ENCODE data around the gene ETV6.
"Not testable (repeated sequence)": the region's sequence is repeated elsewhere in the genome, so short reads cannot be mapped to it uniquely, and the experiment has no call there.

ETV6 gene

DNA sequence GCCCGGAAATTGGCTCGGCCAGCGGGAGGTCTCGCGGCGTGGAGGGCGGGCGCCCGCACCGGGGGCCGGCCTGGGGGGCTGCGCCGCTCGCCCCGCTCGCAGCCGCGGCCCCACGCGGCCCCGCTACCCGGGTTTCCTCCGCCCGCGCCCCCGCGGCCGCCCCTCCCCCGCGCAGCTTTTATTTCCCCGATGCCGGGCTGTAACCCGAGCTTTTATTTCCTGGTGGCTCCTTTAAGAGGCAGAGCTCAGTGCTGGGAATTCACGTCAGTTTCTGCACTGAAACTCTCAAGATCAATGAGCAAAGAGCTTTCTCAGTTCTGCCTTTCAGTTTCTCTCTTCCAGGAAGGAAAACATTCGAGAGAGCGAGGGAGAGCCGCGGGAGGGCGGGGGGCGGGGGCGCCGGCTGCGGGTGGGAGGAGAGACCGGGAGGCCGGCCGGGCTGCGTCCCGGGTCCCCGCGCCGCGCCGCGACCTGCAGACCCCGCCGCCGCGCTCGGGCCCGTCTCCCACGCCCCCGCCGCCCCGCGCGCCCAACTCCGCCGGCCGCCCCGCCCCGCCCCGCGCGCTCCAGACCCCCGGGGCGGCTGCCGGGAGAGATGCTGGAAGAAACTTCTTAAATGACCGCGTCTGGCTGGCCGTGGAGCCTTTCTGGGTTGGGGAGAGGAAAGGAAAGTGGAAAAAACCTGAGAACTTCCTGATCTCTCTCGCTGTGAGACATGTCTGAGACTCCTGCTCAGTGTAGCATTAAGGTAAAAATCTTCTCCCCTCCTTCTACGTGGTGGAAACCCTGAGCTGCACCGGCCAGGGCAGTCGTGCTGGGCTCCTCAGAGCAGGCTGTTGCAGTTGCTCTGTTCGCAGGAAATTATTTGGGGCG, at the start of gene ETV6:
Gene ETV6 (plus strand): TSS at position 262 of the 873 bp plus-strand sequence. CDS start 454 bp downstream, at position 716.
- DNase-seq, result peak; percentile 85

DNA sequence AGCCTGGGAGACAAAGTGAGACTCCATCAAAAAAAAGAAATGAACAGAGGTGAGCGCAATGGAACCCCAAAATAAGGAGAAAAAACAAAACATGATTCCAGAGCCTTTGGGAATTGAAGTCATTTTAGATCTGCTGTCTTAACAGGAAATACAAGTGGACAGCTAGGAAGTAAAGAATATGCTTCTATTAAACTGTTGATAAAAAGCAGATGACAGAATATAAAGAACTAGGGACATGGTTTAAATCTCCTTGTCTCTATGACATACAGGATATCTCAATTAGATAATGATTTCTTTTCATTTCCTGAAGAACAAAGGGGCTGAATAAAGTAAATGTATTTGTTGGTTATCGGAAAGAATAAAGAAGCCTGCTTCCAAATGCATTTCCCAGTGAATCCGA, 49.3 kb upstream of the ETV6 start:
- no peak for DNase-seq

DNA sequence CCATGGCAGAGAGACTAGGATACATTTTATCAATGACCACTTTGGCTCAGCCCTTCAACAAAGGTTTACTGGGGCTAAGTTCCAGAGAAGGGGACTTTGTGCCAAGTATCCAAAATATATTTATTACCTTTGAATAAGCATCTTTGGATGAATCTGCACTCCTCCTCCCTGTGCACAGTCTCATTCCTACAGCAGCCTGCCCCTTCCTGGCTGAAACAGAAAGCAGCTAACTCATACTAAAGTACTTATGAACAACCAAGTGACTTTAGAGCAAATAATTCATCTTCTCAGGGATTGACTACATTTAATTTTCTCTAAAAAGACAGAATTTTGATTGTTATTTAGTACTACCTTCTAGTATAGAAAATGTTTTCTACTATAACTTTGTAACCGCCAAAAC, 47.8 kb upstream of the ETV6 start:
- DNase-seq, result no peak

DNA sequence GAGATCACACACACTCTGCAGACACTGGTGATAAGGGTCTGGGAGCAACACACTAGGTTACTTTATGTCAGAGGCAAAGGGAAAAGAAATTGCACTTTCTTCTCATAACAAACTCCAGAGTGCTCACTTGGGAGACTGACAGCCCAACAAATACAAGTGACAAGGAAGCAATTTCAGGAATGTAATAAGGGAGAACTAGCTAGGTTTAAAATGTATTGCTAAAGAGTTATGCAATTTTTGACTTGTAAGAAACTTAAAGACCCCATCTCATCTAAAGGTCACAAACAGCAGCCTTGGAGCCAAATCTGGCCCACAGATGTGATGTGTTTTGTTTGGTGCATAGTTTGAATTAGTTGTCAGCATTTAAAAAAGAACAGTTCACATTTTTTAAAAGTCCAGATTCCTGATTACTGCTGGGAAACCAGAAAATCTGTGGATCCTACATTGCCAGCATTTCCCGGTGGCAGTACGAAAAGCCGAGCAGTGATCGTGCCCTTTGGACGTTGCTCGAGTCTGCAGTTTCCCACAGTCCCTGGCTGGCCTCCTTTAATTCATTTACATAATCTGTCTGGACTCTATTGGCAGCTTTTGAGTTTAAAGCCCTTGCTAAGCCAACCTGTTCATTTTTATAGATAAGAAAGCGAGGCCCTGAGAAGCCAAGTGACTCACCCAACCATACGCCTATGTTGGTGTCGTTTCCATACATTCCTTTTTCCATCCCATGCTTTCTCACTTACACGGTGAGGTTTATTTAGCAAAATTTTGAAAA, 42.0 kb upstream of the ETV6 start:
- no peak for DNase-seq

DNA sequence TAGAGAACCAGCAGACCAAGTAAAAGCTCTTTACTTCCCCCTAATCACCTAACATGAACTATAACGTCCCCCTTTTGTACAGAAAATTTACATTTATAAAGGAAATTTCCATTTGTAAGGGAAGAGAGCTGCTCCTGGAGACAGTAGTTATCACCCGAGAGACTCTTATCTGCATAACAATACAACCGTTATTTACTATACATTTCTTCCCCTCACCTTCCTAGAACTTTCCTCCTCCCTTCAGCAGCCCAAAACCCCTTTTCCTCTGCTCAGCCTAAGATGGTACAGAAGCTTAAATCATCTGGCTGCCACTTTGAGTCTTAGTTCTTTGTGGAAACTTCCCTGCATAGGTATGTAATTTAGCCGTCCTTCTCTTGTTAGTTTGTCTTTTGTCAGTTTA, 40.4 kb upstream of the ETV6 start:
- no peak for DNase-seq

- no peak for DNase-seq
These were observed 34.0 kb upstream of the ETV6 start for GRCh38 chr12:11615481-11615880.

GRCh38 chr12:11618046-11618445, 31.4 kb upstream of the ETV6 start:
- no peak for DNase-seq

- peak; percentile 14 for DNase-seq
These were observed 27.6 kb upstream of the ETV6 start for GRCh38 chr12:11621797-11622423.

DNA sequence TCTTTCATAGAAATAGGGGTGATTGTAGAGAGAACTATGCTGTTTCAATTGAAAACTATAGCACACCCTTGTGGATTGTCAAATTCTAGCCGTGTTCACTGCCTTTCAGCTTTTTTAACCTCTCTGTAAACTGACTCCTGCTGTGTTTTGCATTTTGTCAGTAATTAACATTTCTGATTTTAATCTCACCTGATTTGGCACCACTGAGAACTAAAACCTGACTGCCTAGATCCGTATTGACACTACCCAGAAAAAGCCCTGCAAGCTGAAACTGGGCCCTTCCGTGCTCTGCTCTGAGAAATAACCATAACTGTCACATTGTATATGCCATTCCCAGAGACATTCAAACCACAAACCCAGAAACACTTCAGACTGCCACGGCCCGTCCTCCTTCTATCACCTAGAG, 26.6 kb upstream of the ETV6 start:
- DNase-seq, result no peak

- DNase-seq, result no peak
These were observed 26.1 kb upstream of the ETV6 start for GRCh38 chr12:11623382-11623781.

DNA sequence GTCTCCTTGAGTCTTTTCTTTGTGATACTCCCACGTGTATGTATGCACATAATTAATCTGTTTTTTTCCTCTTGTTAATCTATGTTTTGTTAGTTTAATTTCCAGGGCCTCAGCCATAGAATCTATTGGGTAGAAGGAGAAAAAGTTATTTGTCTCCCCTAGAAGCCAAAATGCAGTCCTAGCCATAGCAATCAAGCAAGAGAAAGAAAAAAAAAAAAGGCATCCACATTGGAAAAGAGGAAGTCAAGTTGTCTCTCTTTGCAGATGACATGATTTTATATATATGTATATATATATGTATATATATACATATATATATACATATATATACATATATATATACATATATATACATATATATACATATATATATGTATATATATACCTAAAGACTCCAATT, 25.4 kb upstream of the ETV6 start:
- no peak for DNase-seq

- DNase-seq, result not testable (repeated sequence)
These were observed 21.8 kb upstream of the ETV6 start for GRCh38 chr12:11627709-11628108.

GRCh38 chr12:11628353-11628752, 21.1 kb upstream of the ETV6 start:
- DNase-seq, result no peak

GRCh38 chr12:11630046-11630706, 19.3 kb upstream of the ETV6 start:
- DNase-seq, result no peak

- no peak for DNase-seq
These were observed 18.2 kb upstream of the ETV6 start for GRCh38 chr12:11631288-11631687.

- not testable (repeated sequence) for DNase-seq
These were observed 17.6 kb upstream of the ETV6 start for GRCh38 chr12:11631881-11632280.

DNA sequence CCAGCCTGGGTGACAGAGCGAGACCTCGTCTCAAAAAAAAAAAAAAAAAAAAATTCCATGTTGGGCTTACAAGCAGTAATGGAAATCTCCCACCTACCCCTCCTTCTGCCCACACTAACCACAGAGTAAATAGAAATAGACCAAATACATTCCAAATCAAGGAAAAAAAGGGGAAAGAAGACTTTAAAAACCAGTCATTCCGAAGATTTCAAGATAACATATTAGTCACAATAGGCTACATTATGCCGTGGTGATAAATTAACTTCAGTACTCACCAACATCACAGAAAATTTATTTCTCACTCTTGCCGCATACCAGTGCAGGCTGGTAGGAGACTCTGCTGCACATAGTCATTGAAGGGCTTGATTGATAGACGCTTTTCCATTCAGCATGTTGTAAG, 15.5 kb upstream of the ETV6 start:
- DNase-seq, result no peak

DNA sequence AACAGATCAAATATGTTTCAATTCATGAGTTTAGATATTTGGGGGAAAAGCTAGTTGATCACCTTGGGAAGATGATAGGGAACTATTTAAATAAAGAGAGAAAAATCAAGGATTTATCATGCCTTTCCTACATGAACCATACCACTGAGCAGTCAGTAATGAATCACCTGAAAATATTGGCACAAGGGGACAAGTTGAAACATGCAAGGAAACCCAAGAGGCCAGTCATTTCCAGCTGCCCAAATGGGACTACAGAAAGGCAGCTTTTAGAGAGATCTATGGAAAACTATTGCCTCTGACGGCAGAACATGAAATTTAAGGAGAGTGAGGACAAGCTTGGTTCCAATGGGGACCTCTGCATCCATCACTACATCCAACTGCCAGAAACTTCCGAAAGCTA, 14.1 kb upstream of the ETV6 start:
- DNase-seq, result no peak

GRCh38 chr12:11638315-11638916, 11.1 kb upstream of the ETV6 start:
- no peak for DNase-seq

DNA sequence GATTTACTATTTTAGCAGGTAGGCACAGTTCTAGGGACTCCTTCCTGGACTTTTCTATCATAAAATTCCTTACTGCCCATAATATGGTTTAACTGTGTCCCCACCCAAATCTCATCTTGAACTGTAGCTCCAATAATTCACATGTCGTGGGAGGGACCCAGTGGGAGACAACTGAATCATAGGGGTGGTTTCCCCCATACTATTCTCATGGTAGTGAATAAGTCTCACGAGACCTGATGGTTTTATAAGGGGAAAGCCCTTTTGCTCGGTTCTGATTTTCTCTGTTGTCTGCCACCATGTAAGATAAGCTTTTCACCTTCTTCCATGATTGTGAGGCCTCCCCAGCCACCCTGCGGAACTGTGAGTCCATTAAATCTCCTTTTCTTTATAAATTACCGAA, 10.0 kb upstream of the ETV6 start:
- no peak for DNase-seq

GRCh38 chr12:11641522-11641921, 8.0 kb upstream of the ETV6 start:
- no peak for DNase-seq

DNA sequence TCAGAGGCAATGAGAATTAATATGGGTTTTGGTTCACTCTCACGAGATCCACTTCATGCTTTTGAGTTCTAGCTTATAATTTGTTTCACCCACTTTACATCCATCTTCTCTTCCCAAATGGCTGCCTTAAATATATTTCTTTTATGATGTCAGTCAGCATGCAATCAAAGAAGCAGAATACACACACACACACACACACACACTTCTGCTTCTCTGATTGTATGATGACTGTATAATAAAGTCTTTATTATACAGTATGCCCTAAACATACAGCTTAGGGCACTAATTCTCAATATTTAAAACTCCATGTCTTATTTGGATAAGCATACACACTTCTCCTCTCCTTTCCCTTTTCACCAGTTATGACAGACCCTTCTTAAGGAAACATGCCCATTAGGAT, 6.7 kb upstream of the ETV6 start:
- DNase-seq, result no peak

DNA sequence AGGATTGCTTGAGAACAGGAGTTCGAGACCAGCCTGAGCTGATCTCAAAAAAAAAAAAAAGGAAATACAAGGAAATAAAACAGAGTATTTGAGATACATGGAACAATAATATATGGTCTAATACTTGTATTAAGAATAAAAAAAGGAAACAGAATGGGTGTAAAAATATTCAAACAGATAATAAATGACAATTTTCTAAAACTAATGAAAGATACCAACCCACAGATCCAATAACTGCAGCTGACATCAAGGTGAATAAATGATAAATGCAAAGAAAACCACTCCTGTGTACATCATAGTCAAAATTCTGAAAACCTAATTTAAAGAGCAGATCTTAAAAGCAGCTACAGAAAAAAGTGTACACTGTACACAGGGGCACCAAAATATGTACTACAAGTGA, 4.1 kb upstream of the ETV6 start:
- DNase-seq, result no peak
